ENCODE measurements around the gene UGT1A6. TPM values are rescaled to one million over a fixed set of nuclear protein-coding genes. Genes with fewer than 3 reads are reported as not detected.
A peak's percentile ranks its signal among the peaks of the same experiment; 100 is the strongest.

UGT1A6 gene
- total RNA-seq, 1 donor from 2014 or later, result not detected

GRCh38 chr2:233814056-233814835 lies 121.6 kb downstream of the UGT1A6 start:
- intact Hi-C loops (cut with DNase I), result no loop called here
- peak; percentile 41 for DNase-seq (ENCODE audit: low spot score)

- intact Hi-C loops (cut with DNase I), result no loop called here
- no peak for DNase-seq (ENCODE audit: low spot score)
Observed at GRCh38 chr2:233815861-233816260, 123.2 kb downstream of the UGT1A6 start.

- DNase-seq (ENCODE audit: low spot score), result no peak
- intact Hi-C loops (cut with DNase I), result no loop called here
Observed at GRCh38 chr2:233816334-233816733, 123.6 kb downstream of the UGT1A6 start.

GRCh38 chr2:233816771-233817170 lies 124.1 kb downstream of the UGT1A6 start:
- peak; percentile 63 for DNase-seq (ENCODE audit: low spot score)
- intact Hi-C loops (cut with DNase I), result no loop called here

GRCh38 chr2:233817361-233817911 lies 124.7 kb downstream of the UGT1A6 start:
- DNase-seq (ENCODE audit: low spot score), result peak; percentile 53
- intact Hi-C loops (cut with DNase I), result no loop called here

- DNase-seq (ENCODE audit: low spot score), result peak; percentile 60
- intact Hi-C loops (cut with DNase I), result no loop called here
Observed at GRCh38 chr2:233817995-233818638, 125.4 kb downstream of the UGT1A6 start.

GRCh38 chr2:233818639-233819621 lies 126.2 kb downstream of the UGT1A6 start:
- DNase-seq (ENCODE audit: low spot score), result peak; percentile 68
- intact Hi-C loops (cut with DNase I), result no loop called here

- intact Hi-C loops (cut with DNase I), result no loop called here
- DNase-seq (ENCODE audit: low spot score), result peak; percentile 69
Observed at GRCh38 chr2:233819884-233820773, 127.4 kb downstream of the UGT1A6 start.

GRCh38 chr2:233820774-233821105 lies 128.1 kb downstream of the UGT1A6 start:
- intact Hi-C loops (cut with DNase I), result no loop called here
- peak; percentile 53 for DNase-seq (ENCODE audit: low spot score)

GRCh38 chr2:233821196-233821595 lies 128.5 kb downstream of the UGT1A6 start:
- intact Hi-C loops (cut with DNase I), result no loop called here
- DNase-seq (ENCODE audit: low spot score), result no peak

GRCh38 chr2:233821709-233822100 lies 129.0 kb downstream of the UGT1A6 start:
- no peak for DNase-seq (ENCODE audit: low spot score)
- intact Hi-C loops (cut with DNase I), result no loop called here

GRCh38 chr2:233822101-233822771 lies 129.5 kb downstream of the UGT1A6 start:
- intact Hi-C loops (cut with DNase I), result no loop called here
- DNase-seq (ENCODE audit: low spot score), result peak; percentile 75

Other genes with a start within 250 kb of the UGT1A6 start
- gene USP40, start 126.1 kb upstream of the UGT1A6 start, total RNA-seq, result 23.8 TPM
- not detected for gene UGT1A8, start 75.3 kb upstream of the UGT1A6 start, total RNA-seq
- not detected for gene UGT1A10, start 56.4 kb upstream of the UGT1A6 start, total RNA-seq
- gene UGT1A9, start 21.0 kb upstream of the UGT1A6 start, total RNA-seq, result not detected
- gene UGT1A7, start 11.0 kb upstream of the UGT1A6 start, total RNA-seq, result not detected
- not detected for gene UGT1A5, start 20.0 kb downstream of the UGT1A6 start, total RNA-seq
- gene UGT1A4, start 25.8 kb downstream of the UGT1A6 start, total RNA-seq, result not detected
- not detected for gene UGT1A3, start 36.2 kb downstream of the UGT1A6 start, total RNA-seq
- gene UGT1A1, start 67.4 kb downstream of the UGT1A6 start, total RNA-seq, result not detected
- gene MROH2A, start 85.4 kb downstream of the UGT1A6 start, total RNA-seq, result not detected
- not detected for gene HJURP, start 161.6 kb downstream of the UGT1A6 start, total RNA-seq
- gene TRPM8, start 224.5 kb downstream of the UGT1A6 start, total RNA-seq, result 0.73 TPM